Endothelial cell (in vitro differentiated cells): ENCODE measurements around the gene KIF21A. TPM values are rescaled to one million over a fixed set of nuclear protein-coding genes. Genes with fewer than 3 reads are reported as not detected.

Experiments used
- DNase-seq: peaks from one replicate; pipeline ENCODE4 v3.0.0; 2021; ENCODE audit warnings: low spot score
- H3K27ac Mint-ChIP-seq: one replicate; pipeline ENCODE4 v1.8.0; 2021; ENCODE audit warnings: mixed read lengths, inconsistent platforms; ENCODE audit not compliant: unreplicated experiment
- H3K27me3 Mint-ChIP-seq: one replicate; pipeline ENCODE4 v1.8.0; 2021; ENCODE audit warnings: mild to moderate bottlenecking, moderate library complexity, mixed read lengths, inconsistent platforms; ENCODE audit not compliant: unreplicated experiment
- H3K36me3 Mint-ChIP-seq: one replicate; pipeline ENCODE4 v1.8.0; 2021; ENCODE audit warnings: mild to moderate bottlenecking, low read depth, mixed read lengths, inconsistent platforms; ENCODE audit not compliant: unreplicated experiment
- H3K4me1 Mint-ChIP-seq: one replicate; pipeline ENCODE4 v1.8.0; 2021; ENCODE audit warnings: mild to moderate bottlenecking, mixed read lengths, inconsistent platforms; ENCODE audit not compliant: unreplicated experiment
- H3K4me3 Mint-ChIP-seq: one replicate; pipeline ENCODE4 v1.8.0; 2021; ENCODE audit warnings: mild to moderate bottlenecking, mixed read lengths, inconsistent platforms; ENCODE audit not compliant: unreplicated experiment
- H3K9me3 Mint-ChIP-seq: one replicate; pipeline ENCODE4 v1.8.0; 2021; ENCODE audit warnings: mixed read lengths, inconsistent platforms; ENCODE audit not compliant: unreplicated experiment
- total RNA-seq: library from RNA; stranded (reverse); fragmentation: NEBNext Ultra II Directional; extraction: Animal tissue kit (Norgen Biotek cat#: 25700); gene quantifications from one replicate; pipeline ENCODE4 v1.2.1, GENCODE V29; 2021; ENCODE audit not compliant: unreplicated experiment
- TF ChIP-seq, protein P1 (sequence below): fragments of 200-600 bp; sonication (generic); IDR thresholded peaks from one replicate; pipeline ENCODE4 v1.5.0; 2021; ENCODE audit warnings: antibody characterized with exemption; ENCODE audit not compliant: unreplicated experiment

Gene KIF21A
- total RNA-seq, 1 donor from 2014 or later = 2.9 TPM

GRCh38 chr12:39314547-39314946, 128.4 kb downstream of the KIF21A start:
- H3K4me1 Mint-ChIP-seq = no peaks in the 10 kb centered on the region
- peaks cover 1% of the 10 kb centered on the region for H3K27me3 Mint-ChIP-seq
- no peak overlapping the region for H3K4me3 Mint-ChIP-seq
- TF ChIP-seq, protein P1, sequence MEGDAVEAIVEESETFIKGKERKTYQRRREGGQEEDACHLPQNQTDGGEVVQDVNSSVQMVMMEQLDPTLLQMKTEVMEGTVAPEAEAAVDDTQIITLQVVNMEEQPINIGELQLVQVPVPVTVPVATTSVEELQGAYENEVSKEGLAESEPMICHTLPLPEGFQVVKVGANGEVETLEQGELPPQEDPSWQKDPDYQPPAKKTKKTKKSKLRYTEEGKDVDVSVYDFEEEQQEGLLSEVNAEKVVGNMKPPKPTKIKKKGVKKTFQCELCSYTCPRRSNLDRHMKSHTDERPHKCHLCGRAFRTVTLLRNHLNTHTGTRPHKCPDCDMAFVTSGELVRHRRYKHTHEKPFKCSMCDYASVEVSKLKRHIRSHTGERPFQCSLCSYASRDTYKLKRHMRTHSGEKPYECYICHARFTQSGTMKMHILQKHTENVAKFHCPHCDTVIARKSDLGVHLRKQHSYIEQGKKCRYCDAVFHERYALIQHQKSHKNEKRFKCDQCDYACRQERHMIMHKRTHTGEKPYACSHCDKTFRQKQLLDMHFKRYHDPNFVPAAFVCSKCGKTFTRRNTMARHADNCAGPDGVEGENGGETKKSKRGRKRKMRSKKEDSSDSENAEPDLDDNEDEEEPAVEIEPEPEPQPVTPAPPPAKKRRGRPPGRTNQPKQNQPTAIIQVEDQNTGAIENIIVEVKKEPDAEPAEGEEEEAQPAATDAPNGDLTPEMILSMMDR = no peak
- DNase-seq = no peak
- H3K27ac Mint-ChIP-seq = no peak overlapping the region
- no peaks in the 10 kb centered on the region for H3K9me3 Mint-ChIP-seq
- no peaks in the 10 kb centered on the region for H3K36me3 Mint-ChIP-seq

GRCh38 chr12:39309516-39309915, 133.4 kb downstream of the KIF21A start:
- TF ChIP-seq, protein P1 = no peak
- Mint-ChIP-seq H3K4me1 (no peaks in the 10 kb centered on the region), H3K27ac (no peak overlapping the region), H3K27me3 (peaks cover 1% of the 10 kb centered on the region), H3K9me3 (no peaks in the 10 kb centered on the region), H3K36me3 (no peaks in the 10 kb centered on the region), H3K4me3 (no peak overlapping the region)
- DNase-seq = no peak

DNA sequence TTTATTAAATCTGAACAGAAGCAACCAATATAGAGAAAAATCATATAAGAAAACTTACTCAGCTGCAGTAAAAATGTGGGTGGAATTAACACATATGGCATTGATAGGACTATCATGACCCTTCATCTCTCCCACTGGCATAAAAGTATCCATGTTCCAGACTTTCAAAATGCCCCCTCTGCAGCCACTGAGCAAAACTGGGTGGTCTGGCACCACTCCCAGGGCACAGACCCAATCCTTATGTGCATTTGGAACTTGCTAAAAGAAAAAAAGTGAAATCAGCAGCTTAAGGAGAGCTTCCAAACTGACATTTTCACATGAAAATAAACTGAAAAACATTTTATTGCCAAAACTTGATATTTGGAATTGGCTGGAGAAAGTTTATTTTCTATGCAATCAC, 141.5 kb downstream of the KIF21A start:
- no peak overlapping the region for H3K4me3 Mint-ChIP-seq
- DNase-seq = no peak
- no peaks in the 10 kb centered on the region for H3K4me1 Mint-ChIP-seq
- TF ChIP-seq, protein P1 = no peak
- no peaks in the 10 kb centered on the region for H3K27me3 Mint-ChIP-seq
- H3K27ac Mint-ChIP-seq = no peak overlapping the region
- H3K9me3 Mint-ChIP-seq = no peaks in the 10 kb centered on the region
- no peaks in the 10 kb centered on the region for H3K36me3 Mint-ChIP-seq

DNA sequence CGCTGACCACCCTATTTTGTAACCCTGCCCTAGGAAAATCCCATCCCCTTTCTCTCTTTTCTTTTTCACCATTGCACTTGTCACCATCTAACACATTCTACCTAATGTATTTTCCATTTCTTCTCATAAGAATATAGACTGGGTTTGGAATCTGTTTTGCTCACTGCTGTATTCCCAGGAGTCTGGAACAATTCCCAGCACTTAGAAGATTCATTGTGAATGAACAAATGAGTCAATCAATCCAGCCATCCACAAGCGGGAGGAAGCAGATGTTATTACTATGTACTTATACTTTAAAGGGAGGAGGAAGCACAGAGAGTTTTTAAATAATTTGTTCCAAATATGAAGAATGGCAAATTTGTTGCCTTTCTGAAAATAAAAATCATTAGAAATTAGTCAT, 142.1 kb downstream of the KIF21A start:
- DNase-seq = no peak
- TF ChIP-seq, protein P1 = no peak
- no peaks in the 10 kb centered on the region for H3K27me3 Mint-ChIP-seq
- no peak overlapping the region for H3K4me3 Mint-ChIP-seq
- no peaks in the 10 kb centered on the region for H3K4me1 Mint-ChIP-seq
- no peaks in the 10 kb centered on the region for H3K36me3 Mint-ChIP-seq
- H3K9me3 Mint-ChIP-seq = no peaks in the 10 kb centered on the region
- no peak overlapping the region for H3K27ac Mint-ChIP-seq

GRCh38 chr12:39297891-39298290, 145.0 kb downstream of the KIF21A start:
- H3K4me1 Mint-ChIP-seq = no peaks in the 10 kb centered on the region
- H3K36me3 Mint-ChIP-seq = no peaks in the 10 kb centered on the region
- H3K9me3 Mint-ChIP-seq = no peaks in the 10 kb centered on the region
- no peak overlapping the region for H3K4me3 Mint-ChIP-seq
- H3K27ac Mint-ChIP-seq = no peak overlapping the region
- no peak for DNase-seq
- TF ChIP-seq, protein P1 = no peak
- H3K27me3 Mint-ChIP-seq = no peaks in the 10 kb centered on the region
